ENCODE data around the gene KNCN.

DNA sequence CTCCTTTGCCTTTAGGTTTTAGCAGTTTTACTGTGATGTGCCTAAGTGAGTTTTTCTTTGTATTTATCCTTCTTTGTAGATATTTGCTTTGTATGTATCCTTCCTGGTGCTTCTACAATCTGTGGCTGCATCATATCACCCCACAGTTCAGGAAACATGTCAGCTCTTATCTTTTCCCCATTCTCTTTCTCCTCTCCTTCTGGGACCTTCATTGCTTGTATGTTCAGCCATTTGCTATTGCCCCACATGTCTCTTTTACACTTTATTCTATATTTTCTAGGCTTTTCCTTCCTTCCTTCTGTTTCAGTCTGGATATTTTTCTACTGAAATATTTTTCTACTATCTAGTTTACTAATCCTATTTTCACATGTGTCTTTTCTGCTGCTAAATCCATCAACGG is 14.9 kb downstream of the KNCN start:
- TF ChIP-seq CTCF (IDR thresholded peaks at IDR 0.05) (no peak), POLR2A (IDR thresholded peaks at IDR 0.05) (no peak), EP300 (IDR thresholded peaks at IDR 0.05) (no peak), POLR2AphosphoS5 (IDR thresholded peaks at IDR 0.05) (no peak)
